ENCODE measurements around the gene BIVM. TPM values are rescaled to one million over a fixed set of nuclear protein-coding genes. Genes with fewer than 3 reads are reported as not detected.

The BIVM gene
- polyA plus RNA-seq, 1 of the 3 experiments (the other 2 are of a cell fraction): 8.8 TPM

GRCh38 chr13:102770435-102770834 lies 28.5 kb upstream of the BIVM start:
- H3K4me3 ChIP-seq (ENCODE audit: low read depth in 2 of 2, low read length in 1 of 2): no peak overlapping the region
- peaks cover 0 to 13% of the 10 kb centered on the region in 2 experiments; a peak in 2 of 4 replicates for H3K4me1 ChIP-seq (ENCODE audit: control insufficient read depth in 1 of 2, insufficient read depth in 2 of 2, low read depth in 1 of 2, low read length in 1 of 2)
- H3K27me3 ChIP-seq (ENCODE audit: insufficient read depth): no peaks in the 10 kb centered on the region
- H3K9ac ChIP-seq: no peak overlapping the region
- no peak for TF ChIP-seq FOXJ3 (CRISPR knock-in tag; IDR thresholded peaks at IDR 0.05)
- no peak for TF ChIP-seq TEAD4 (IDR thresholded peaks at IDR 0.05; ENCODE audit: borderline replicate concordance, insufficient read depth)
- no peak for TF ChIP-seq SIN3A (IDR thresholded peaks at IDR 0.05; ENCODE audit: borderline replicate concordance, low read depth, low read length)
- TF ChIP-seq, protein P1, sequence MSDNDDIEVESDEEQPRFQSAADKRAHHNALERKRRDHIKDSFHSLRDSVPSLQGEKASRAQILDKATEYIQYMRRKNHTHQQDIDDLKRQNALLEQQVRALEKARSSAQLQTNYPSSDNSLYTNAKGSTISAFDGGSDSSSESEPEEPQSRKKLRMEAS (IDR thresholded peaks at IDR 0.05; ENCODE audit: low read depth): no peak
- no peak for TF ChIP-seq USF2 (IDR thresholded peaks at IDR 0.05; ENCODE audit: borderline replicate concordance, low read depth, low read length)
- TF ChIP-seq EZH2phosphoT487 (IDR thresholded peaks at IDR 0.05; ENCODE audit: borderline replicate concordance, low read depth): no peak
- no peak for TF ChIP-seq NFIC (IDR thresholded peaks at IDR 0.05; ENCODE audit: borderline replicate concordance)
- no peak for TF ChIP-seq CTCF (IDR thresholded peaks at IDR 0.05)
- TF ChIP-seq RAD21 (IDR thresholded peaks at IDR 0.05; ENCODE audit: low read length): no peak
- TF ChIP-seq RCOR1 (IDR thresholded peaks at IDR 0.05; ENCODE audit: low read length): no peak
- no peak for TF ChIP-seq JUND (IDR thresholded peaks at IDR 0.05)
- no peak for TF ChIP-seq GABPA (IDR thresholded peaks at IDR 0.05; ENCODE audit: low read depth)
- TF ChIP-seq PBX3 (IDR thresholded peaks at IDR 0.05): no peak
- TF ChIP-seq SMC3 (IDR thresholded peaks at IDR 0.05; ENCODE audit: low read depth, low read length): no peak
- no peak for TF ChIP-seq MXI1 (IDR thresholded peaks at IDR 0.05; ENCODE audit: low read depth, low read length)
- TF ChIP-seq TAF1 (IDR thresholded peaks at IDR 0.05; ENCODE audit: borderline replicate concordance, low read depth, low read length): no peak
- TF ChIP-seq TCF12 (IDR thresholded peaks at IDR 0.05): no peak
- no peak for TF ChIP-seq NRF1 (IDR thresholded peaks at IDR 0.05; ENCODE audit: low read depth, low read length)
- no peak for TF ChIP-seq RXRA (IDR thresholded peaks at IDR 0.05; ENCODE audit: borderline replicate concordance, low read depth)
- TF ChIP-seq, protein P2, sequence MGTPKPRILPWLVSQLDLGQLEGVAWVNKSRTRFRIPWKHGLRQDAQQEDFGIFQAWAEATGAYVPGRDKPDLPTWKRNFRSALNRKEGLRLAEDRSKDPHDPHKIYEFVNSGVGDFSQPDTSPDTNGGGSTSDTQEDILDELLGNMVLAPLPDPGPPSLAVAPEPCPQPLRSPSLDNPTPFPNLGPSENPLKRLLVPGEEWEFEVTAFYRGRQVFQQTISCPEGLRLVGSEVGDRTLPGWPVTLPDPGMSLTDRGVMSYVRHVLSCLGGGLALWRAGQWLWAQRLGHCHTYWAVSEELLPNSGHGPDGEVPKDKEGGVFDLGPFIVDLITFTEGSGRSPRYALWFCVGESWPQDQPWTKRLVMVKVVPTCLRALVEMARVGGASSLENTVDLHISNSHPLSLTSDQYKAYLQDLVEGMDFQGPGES (IDR thresholded peaks at IDR 0.05; ENCODE audit: low read depth, low read length): no peak
- H3K27ac ChIP-seq (ENCODE audit: low read depth in 2 of 2, low read length in 1 of 2): no peak overlapping the region
- WGBS (ENCODE audit: low lambda C conversion rate): 100% methylated on average over 2 of the region's 2 CpGs
- POLR2A ChIA-PET: no interaction called here
- no peak overlapping the region for H2AFZ ChIP-seq (ENCODE audit: low read depth)
- no peak overlapping the region for H3K4me2 ChIP-seq
- H3K9me2 ChIP-seq: no peaks in the 10 kb centered on the region
- H3F3A ChIP-seq (replicated peaks; ENCODE audit: insufficient read depth): peaks cover 5% of the 10 kb centered on the region
- DNase-seq: no peak
- peaks cover 21% of the 10 kb centered on the region; the same call in 1 of the 2 replicates for H3K79me2 ChIP-seq (ENCODE audit: insufficient read depth)
- peaks cover 8 to 11% of the 10 kb centered on the region in 2 experiments for H3K36me3 ChIP-seq (replicated peaks in 1 of 2; ENCODE audit: control insufficient read depth in 1 of 2, insufficient read depth in 2 of 2, low read length in 1 of 2)
- CTCF ChIA-PET: interaction anchor here (1.1 to 2.5 kb wide), 4 partner anchors 117 to 180 kb away, joined by 3 to 17 read pairs (median 4); no protein-coding TSS in a partner anchor
- no peaks in the 10 kb centered on the region for H4K20me1 ChIP-seq (ENCODE audit: insufficient read depth)
- no peaks in the 10 kb centered on the region for H3K9me3 ChIP-seq

Measured in SK-N-SH (cell line).